ENCODE data around the gene FLT4. TPM values are rescaled to one million over a fixed set of nuclear protein-coding genes. Genes with fewer than 3 reads are reported as not detected.

Gene FLT4
- total and polyA plus RNA-seq, 9 of the 15 experiments (the other 6 are each of a cell fraction or from before 2014, with no cell fraction given), result 0.01 to 0.42 (median 0.14) TPM; not detected in 2

GRCh38 chr5:180699042-180699441 lies 49.6 kb upstream of the FLT4 start (continued):
- TF ChIP-seq CHD1 (IDR thresholded peaks at IDR 0.05; ENCODE audit: low read length), result no peak
- TF ChIP-seq HCFC1 (IDR thresholded peaks at IDR 0.05; ENCODE audit: low read depth, low read length), result no peak
- TF ChIP-seq FOXA1 (IDR thresholded peaks at IDR 0.05; ENCODE audit: borderline replicate concordance), result no peak
- TF ChIP-seq KLF6 (CRISPR knock-in tag; IDR thresholded peaks at IDR 0.05; ENCODE audit: borderline replicate concordance), result no peak
- no peak for TF ChIP-seq LEF1 (IDR thresholded peaks at IDR 0.05)
- TF ChIP-seq ESRRB (CRISPR knock-in tag; IDR thresholded peaks at IDR 0.05; ENCODE audit: borderline replicate concordance), result no peak
- TF ChIP-seq, protein P1, sequence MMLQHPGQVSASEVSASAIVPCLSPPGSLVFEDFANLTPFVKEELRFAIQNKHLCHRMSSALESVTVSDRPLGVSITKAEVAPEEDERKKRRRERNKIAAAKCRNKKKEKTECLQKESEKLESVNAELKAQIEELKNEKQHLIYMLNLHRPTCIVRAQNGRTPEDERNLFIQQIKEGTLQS (IDR thresholded peaks at IDR 0.05), result no peak
- TF ChIP-seq, protein P1 (CRISPR knock-in tag; conservative IDR thresholded peaks at IDR 0.05), result no peak
- TF ChIP-seq CTBP1 (IDR thresholded peaks at IDR 0.05; ENCODE audit: borderline replicate concordance), result no peak
- TF ChIP-seq, protein P2, sequence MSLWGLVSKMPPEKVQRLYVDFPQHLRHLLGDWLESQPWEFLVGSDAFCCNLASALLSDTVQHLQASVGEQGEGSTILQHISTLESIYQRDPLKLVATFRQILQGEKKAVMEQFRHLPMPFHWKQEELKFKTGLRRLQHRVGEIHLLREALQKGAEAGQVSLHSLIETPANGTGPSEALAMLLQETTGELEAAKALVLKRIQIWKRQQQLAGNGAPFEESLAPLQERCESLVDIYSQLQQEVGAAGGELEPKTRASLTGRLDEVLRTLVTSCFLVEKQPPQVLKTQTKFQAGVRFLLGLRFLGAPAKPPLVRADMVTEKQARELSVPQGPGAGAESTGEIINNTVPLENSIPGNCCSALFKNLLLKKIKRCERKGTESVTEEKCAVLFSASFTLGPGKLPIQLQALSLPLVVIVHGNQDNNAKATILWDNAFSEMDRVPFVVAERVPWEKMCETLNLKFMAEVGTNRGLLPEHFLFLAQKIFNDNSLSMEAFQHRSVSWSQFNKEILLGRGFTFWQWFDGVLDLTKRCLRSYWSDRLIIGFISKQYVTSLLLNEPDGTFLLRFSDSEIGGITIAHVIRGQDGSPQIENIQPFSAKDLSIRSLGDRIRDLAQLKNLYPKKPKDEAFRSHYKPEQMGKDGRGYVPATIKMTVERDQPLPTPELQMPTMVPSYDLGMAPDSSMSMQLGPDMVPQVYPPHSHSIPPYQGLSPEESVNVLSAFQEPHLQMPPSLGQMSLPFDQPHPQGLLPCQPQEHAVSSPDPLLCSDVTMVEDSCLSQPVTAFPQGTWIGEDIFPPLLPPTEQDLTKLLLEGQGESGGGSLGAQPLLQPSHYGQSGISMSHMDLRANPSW (CRISPR knock-in tag; IDR thresholded peaks at IDR 0.05), result no peak
- TF ChIP-seq, protein P3, sequence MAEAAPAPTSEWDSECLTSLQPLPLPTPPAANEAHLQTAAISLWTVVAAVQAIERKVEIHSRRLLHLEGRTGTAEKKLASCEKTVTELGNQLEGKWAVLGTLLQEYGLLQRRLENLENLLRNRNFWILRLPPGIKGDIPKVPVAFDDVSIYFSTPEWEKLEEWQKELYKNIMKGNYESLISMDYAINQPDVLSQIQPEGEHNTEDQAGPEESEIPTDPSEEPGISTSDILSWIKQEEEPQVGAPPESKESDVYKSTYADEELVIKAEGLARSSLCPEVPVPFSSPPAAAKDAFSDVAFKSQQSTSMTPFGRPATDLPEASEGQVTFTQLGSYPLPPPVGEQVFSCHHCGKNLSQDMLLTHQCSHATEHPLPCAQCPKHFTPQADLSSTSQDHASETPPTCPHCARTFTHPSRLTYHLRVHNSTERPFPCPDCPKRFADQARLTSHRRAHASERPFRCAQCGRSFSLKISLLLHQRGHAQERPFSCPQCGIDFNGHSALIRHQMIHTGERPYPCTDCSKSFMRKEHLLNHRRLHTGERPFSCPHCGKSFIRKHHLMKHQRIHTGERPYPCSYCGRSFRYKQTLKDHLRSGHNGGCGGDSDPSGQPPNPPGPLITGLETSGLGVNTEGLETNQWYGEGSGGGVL (CRISPR knock-in tag; IDR thresholded peaks at IDR 0.05), result no peak
